Neural progenitor cell (in vitro differentiated cells): Measurements from ENCODE around the gene TIGD2.

ENCODE experiments used
- EZH2 ChIP-seq: fragments of 200-600 bp; sonication (generic); IDR thresholded peaks from 2 replicates; pipeline ENCODE4 v1.6.1; 2017; ENCODE audit warnings: antibody characterized with exemption, mild to moderate bottlenecking, moderate library complexity
- EZH2phosphoT487 ChIP-seq: fragments of 200-600 bp; sonication (generic); IDR thresholded peaks from 2 replicates; pipeline ENCODE4 v1.6.1; 2017; ENCODE audit warnings: antibody characterized with exemption
- TF ChIP-seq, protein P1 (sequence below): fragments of 200-600 bp; sonication (generic); IDR thresholded peaks from 2 replicates; pipeline ENCODE4 v1.5.1; 2017; ENCODE audit warnings: antibody characterized with exemption, mild to moderate bottlenecking

DNA sequence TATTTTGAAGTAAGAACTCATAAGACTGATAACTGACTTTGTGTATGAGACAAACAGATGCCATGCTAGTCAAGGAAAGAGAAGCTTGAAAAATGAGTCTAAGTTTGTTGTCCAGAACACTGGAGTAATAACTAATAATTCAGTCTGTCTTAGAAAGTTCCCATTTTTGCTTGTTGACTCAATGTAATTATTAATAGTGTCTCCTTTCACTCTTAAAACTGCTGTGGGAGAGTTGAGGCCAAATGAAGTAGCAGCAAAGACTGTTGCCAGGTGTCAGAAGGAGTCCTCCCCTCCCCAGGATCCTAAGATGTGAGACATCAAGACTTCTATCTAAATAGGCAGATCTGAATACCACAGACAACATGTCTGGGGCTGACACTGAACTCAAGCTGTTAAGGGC is 33.6 kb upstream of the TIGD2 start:
- TF ChIP-seq, protein P1, sequence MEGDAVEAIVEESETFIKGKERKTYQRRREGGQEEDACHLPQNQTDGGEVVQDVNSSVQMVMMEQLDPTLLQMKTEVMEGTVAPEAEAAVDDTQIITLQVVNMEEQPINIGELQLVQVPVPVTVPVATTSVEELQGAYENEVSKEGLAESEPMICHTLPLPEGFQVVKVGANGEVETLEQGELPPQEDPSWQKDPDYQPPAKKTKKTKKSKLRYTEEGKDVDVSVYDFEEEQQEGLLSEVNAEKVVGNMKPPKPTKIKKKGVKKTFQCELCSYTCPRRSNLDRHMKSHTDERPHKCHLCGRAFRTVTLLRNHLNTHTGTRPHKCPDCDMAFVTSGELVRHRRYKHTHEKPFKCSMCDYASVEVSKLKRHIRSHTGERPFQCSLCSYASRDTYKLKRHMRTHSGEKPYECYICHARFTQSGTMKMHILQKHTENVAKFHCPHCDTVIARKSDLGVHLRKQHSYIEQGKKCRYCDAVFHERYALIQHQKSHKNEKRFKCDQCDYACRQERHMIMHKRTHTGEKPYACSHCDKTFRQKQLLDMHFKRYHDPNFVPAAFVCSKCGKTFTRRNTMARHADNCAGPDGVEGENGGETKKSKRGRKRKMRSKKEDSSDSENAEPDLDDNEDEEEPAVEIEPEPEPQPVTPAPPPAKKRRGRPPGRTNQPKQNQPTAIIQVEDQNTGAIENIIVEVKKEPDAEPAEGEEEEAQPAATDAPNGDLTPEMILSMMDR: no peak
- no peak for TF ChIP-seq EZH2phosphoT487
- no peak for TF ChIP-seq EZH2
